ENCODE measurements around the gene SRCIN1.
A peak's percentile ranks its signal among the peaks of the same experiment; 100 is the strongest.

Gene SRCIN1

GRCh38 chr17:38549285-38549684 is 56.5 kb downstream of the SRCIN1 start:
- no peak for DNase-seq (ENCODE audit: low read depth)
- H3K4me3 ChIP-seq (ENCODE audit: low read depth, low read length): no peak overlapping the region
- TF ChIP-seq CTCF (IDR thresholded peaks at IDR 0.05; ENCODE audit: low read depth, low read length) (no peak), MYC (IDR thresholded peaks at IDR 0.05; ENCODE audit: low read depth, low read length) (no peak), POLR2A (IDR thresholded peaks at IDR 0.05; ENCODE audit: extremely low read depth, insufficient read length) (no peak), MAX (IDR thresholded peaks at IDR 0.05; ENCODE audit: low read depth, low read length) (no peak)

GRCh38 chr17:38547444-38547843 is 58.3 kb downstream of the SRCIN1 start:
- TF ChIP-seq MYC (IDR thresholded peaks at IDR 0.05; ENCODE audit: low read depth, low read length) (no peak), POLR2A (IDR thresholded peaks at IDR 0.05; ENCODE audit: extremely low read depth, insufficient read length) (no peak), MAX (IDR thresholded peaks at IDR 0.05; ENCODE audit: low read depth, low read length) (no peak), CTCF (IDR thresholded peaks at IDR 0.05; ENCODE audit: low read depth, low read length) (no peak)
- no peak overlapping the region for H3K4me3 ChIP-seq (ENCODE audit: low read depth, low read length)
- DNase-seq (ENCODE audit: low read depth): peak; percentile 64

- TF ChIP-seq MAX (IDR thresholded peaks at IDR 0.05; ENCODE audit: low read depth, low read length) (no peak), MYC (IDR thresholded peaks at IDR 0.05; ENCODE audit: low read depth, low read length) (no peak), POLR2A (IDR thresholded peaks at IDR 0.05; ENCODE audit: extremely low read depth, insufficient read length) (no peak), CTCF (IDR thresholded peaks at IDR 0.05; ENCODE audit: low read depth, low read length) (no peak)
- no peak overlapping the region for H3K4me3 ChIP-seq (ENCODE audit: low read depth, low read length)
- no peak for DNase-seq (ENCODE audit: low read depth)
These were observed 59.4 kb downstream of the SRCIN1 start for GRCh38 chr17:38546396-38546795.

GRCh38 chr17:38545531-38546225 is 60.1 kb downstream of the SRCIN1 start:
- no peak for DNase-seq (ENCODE audit: low read depth)
- no peak overlapping the region for H3K4me3 ChIP-seq (ENCODE audit: low read depth, low read length)
- TF ChIP-seq CTCF (IDR thresholded peaks at IDR 0.05; ENCODE audit: low read depth, low read length): no peak
- TF ChIP-seq MAX (IDR thresholded peaks at IDR 0.05; ENCODE audit: low read depth, low read length): no peak
- no peak for TF ChIP-seq MYC (IDR thresholded peaks at IDR 0.05; ENCODE audit: low read depth, low read length)
- TF ChIP-seq POLR2A (IDR thresholded peaks at IDR 0.05; ENCODE audit: extremely low read depth, insufficient read length): no peak

GRCh38 chr17:38544839-38545209 is 60.9 kb downstream of the SRCIN1 start:
- TF ChIP-seq POLR2A (IDR thresholded peaks at IDR 0.05; ENCODE audit: extremely low read depth, insufficient read length) (no peak), MYC (IDR thresholded peaks at IDR 0.05; ENCODE audit: low read depth, low read length) (no peak), MAX (IDR thresholded peaks at IDR 0.05; ENCODE audit: low read depth, low read length) (no peak), CTCF (IDR thresholded peaks at IDR 0.05; ENCODE audit: low read depth, low read length) (no peak)
- no peak for DNase-seq (ENCODE audit: low read depth)
- H3K4me3 ChIP-seq (ENCODE audit: low read depth, low read length): no peak overlapping the region

All from NB4 (cell line).